Central memory CD8-positive, alpha-beta T cell (primary cell): ENCODE data around the gene EXOC4.

ENCODE experiments used
- ATAC-seq: fragments of 150-1000 bp; cut with Tn5 transposase; replicated peaks from 2 replicates; pipeline ENCODE4 v1.10.0; 2022; ENCODE audit warnings: mild to moderate bottlenecking, moderate FRiP score, moderate number of reproducible peaks; ENCODE audit not compliant: poor library complexity, severe bottlenecking; ENCODE audit errors: extremely low read depth
- DNase-seq, 2 donors: peaks; one replicate each; pipeline ENCODE4 v3.0.0; 2021; ENCODE audit warnings: low spot score in 2 of 2
- H3K27ac Mint-ChIP-seq: one replicate; pipeline ENCODE4 v1.8.0; 2022; ENCODE audit warnings: low read depth, mild to moderate bottlenecking, moderate library complexity, mixed read lengths
- H3K27me3 Mint-ChIP-seq: one replicate; pipeline ENCODE4 v1.8.0; 2022; ENCODE audit warnings: mixed read lengths
- H3K36me3 Mint-ChIP-seq: one replicate; pipeline ENCODE4 v1.8.0; 2022; ENCODE audit warnings: mild to moderate bottlenecking, moderate library complexity, mixed read lengths; ENCODE audit not compliant: insufficient read depth
- H3K4me1 Mint-ChIP-seq: one replicate; pipeline ENCODE4 v1.8.0; 2022; ENCODE audit warnings: mixed read lengths
- H3K4me3 Mint-ChIP-seq: one replicate; pipeline ENCODE4 v1.8.0; 2022; ENCODE audit warnings: mild to moderate bottlenecking, moderate library complexity, mixed read lengths
- H3K9me3 Mint-ChIP-seq: one replicate; pipeline ENCODE4 v1.8.0; 2022; ENCODE audit warnings: mixed read lengths

Gene EXOC4

GRCh38 chr7:133940368-133940767 lies 687.5 kb downstream of the EXOC4 start:
- Mint-ChIP-seq H3K4me1 (no peaks in the 10 kb centered on the region), H3K4me3 (no peak overlapping the region), H3K27me3 (no peaks in the 10 kb centered on the region), H3K27ac (no peak overlapping the region), H3K36me3 (peaks cover 12% of the 10 kb centered on the region), H3K9me3 (no peaks in the 10 kb centered on the region)
- no peak for ATAC-seq
- DNase-seq = no peak

- no peak for DNase-seq
Observed at GRCh38 chr7:133941496-133941895, 688.6 kb downstream of the EXOC4 start.

DNA sequence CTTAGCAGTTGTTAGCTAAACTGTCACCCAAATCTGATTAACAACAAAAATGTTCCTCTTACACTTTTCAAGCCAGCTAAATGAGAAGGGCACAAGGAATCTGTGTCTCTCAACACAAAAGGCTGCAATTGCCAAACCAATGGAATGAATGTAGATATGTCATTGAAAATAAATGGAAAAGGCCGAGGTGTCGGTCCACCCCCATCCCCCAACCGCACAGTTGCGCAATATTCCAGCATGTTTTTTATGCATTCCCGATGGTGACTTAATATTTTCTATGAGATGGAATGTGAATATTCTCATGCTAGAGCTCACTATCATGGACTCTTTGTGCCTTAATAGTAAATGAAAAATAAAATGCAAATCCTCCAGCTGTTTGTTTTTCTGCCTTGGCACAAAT lies 692.6 kb downstream of the EXOC4 start:
- H3K9me3 Mint-ChIP-seq = no peaks in the 10 kb centered on the region
- no peak for DNase-seq

More at GRCh38 chr7:133941496-133941895, 688.6 kb downstream of the EXOC4 start:
- H3K27me3 Mint-ChIP-seq = no peaks in the 10 kb centered on the region
- H3K36me3 Mint-ChIP-seq = peaks cover 12% of the 10 kb centered on the region
- ATAC-seq = no peak
- no peaks in the 10 kb centered on the region for H3K4me1 Mint-ChIP-seq
- H3K27ac Mint-ChIP-seq = no peak overlapping the region
- no peak overlapping the region for H3K4me3 Mint-ChIP-seq
- H3K9me3 Mint-ChIP-seq = no peaks in the 10 kb centered on the region

GRCh38 chr7:133947458-133948254 lies 694.8 kb downstream of the EXOC4 start:
- Mint-ChIP-seq H3K27ac (no peak overlapping the region), H3K4me1 (no peaks in the 10 kb centered on the region), H3K36me3 (peaks cover 6% of the 10 kb centered on the region), H3K9me3 (no peaks in the 10 kb centered on the region), H3K4me3 (no peak overlapping the region), H3K27me3 (no peaks in the 10 kb centered on the region)
- DNase-seq (no peak), ATAC-seq (no peak)

More for the DNA sequence above, 692.6 kb downstream of the EXOC4 start:
- Mint-ChIP-seq H3K4me3 (no peak overlapping the region), H3K27me3 (no peaks in the 10 kb centered on the region), H3K27ac (no peak overlapping the region), H3K36me3 (peaks cover 2% of the 10 kb centered on the region), H3K4me1 (no peaks in the 10 kb centered on the region)
- no peak for ATAC-seq

GRCh38 chr7:133948588-133948987 lies 695.7 kb downstream of the EXOC4 start:
- no peak overlapping the region for H3K4me3 Mint-ChIP-seq

GRCh38 chr7:133950855-133951254 lies 698.0 kb downstream of the EXOC4 start:
- Mint-ChIP-seq H3K27me3 (no peaks in the 10 kb centered on the region), H3K27ac (no peak overlapping the region), H3K9me3 (no peaks in the 10 kb centered on the region), H3K4me3 (no peak overlapping the region), H3K4me1 (no peaks in the 10 kb centered on the region), H3K36me3 (peaks cover 4% of the 10 kb centered on the region)
- no peak for DNase-seq
- no peak for ATAC-seq

More at GRCh38 chr7:133948588-133948987, 695.7 kb downstream of the EXOC4 start:
- no peaks in the 10 kb centered on the region for H3K27me3 Mint-ChIP-seq
- DNase-seq (no peak), ATAC-seq (no peak)
- peaks cover 6% of the 10 kb centered on the region for H3K36me3 Mint-ChIP-seq
- H3K27ac Mint-ChIP-seq = no peak overlapping the region
- H3K4me1 Mint-ChIP-seq = no peaks in the 10 kb centered on the region
- H3K9me3 Mint-ChIP-seq = no peaks in the 10 kb centered on the region

DNA sequence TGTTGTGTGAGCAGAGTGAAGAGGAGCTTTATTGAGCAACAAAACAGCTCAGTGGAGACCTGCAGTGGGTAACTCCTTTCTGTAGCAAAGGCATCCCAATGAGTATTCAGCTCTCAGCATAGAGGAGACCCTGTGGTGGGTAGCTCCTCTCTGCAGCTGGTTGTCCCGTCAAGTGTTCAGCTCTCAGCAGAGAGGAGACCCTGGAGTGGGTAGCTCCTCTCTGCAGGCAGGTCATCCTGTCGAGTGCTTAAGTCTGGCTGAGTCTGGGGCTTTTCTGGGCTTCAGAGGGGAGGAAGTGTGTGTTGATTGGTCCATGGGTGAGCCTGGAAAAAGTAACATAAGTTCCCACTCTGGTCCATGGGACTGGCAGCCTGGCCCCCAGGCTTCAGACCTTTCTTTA lies 702.3 kb downstream of the EXOC4 start:
- Mint-ChIP-seq H3K27ac (no peak overlapping the region), H3K4me1 (no peaks in the 10 kb centered on the region), H3K9me3 (no peaks in the 10 kb centered on the region), H3K27me3 (no peaks in the 10 kb centered on the region), H3K36me3 (peaks cover 6% of the 10 kb centered on the region), H3K4me3 (no peak overlapping the region)
- DNase-seq (no peak), ATAC-seq (no peak)

DNA sequence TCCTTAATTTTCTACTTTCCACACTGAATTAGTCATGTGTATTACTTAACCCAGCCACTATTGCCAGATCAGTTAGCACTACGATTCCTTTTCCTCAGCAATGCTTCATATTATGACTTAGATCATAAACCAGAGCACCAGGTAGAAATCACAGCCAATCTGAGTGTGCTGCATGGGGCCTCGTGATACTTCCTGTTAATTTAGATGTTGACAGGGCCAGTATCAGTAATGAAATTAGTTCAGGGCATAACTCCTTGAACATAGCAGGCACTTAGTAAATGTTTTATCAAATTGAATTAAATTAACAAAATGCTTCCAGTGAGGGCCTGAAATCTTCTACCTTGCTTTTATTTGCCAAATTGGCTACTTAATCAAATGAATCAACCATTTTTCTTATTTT lies 705.0 kb downstream of the EXOC4 start:
- no peak overlapping the region for H3K27ac Mint-ChIP-seq
- DNase-seq = no peak
- no peaks in the 10 kb centered on the region for H3K9me3 Mint-ChIP-seq
- H3K4me1 Mint-ChIP-seq = no peaks in the 10 kb centered on the region
- no peak overlapping the region for H3K4me3 Mint-ChIP-seq
- ATAC-seq = no peak
- H3K27me3 Mint-ChIP-seq = no peaks in the 10 kb centered on the region
- H3K36me3 Mint-ChIP-seq = peaks cover 2% of the 10 kb centered on the region

DNA sequence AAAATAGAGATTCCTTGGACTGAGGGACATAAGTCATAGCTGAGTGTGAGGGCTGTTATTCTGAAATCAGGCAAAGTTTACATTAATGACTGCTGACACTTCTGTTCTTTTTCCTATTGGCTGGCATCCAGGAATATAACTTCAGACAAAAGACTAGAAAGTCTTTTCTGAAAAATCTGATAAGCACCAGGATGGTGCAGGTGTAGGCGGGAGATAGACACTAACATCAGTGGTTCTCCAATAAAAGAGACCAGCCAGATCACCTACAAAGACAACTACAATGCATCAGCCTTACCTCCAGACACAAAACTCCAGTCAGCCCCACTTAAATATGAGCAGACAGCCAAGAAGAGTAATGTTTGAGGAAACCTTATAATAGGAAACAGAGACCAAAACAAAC lies 705.9 kb downstream of the EXOC4 start:
- H3K9me3 Mint-ChIP-seq = no peaks in the 10 kb centered on the region
- DNase-seq (no peak), ATAC-seq (no peak)
- no peaks in the 10 kb centered on the region for H3K4me1 Mint-ChIP-seq
- H3K4me3 Mint-ChIP-seq = no peak overlapping the region
- H3K27ac Mint-ChIP-seq = peak overlapping the region; percentile 73
- H3K27me3 Mint-ChIP-seq = no peaks in the 10 kb centered on the region
- peaks cover 2% of the 10 kb centered on the region for H3K36me3 Mint-ChIP-seq

DNA sequence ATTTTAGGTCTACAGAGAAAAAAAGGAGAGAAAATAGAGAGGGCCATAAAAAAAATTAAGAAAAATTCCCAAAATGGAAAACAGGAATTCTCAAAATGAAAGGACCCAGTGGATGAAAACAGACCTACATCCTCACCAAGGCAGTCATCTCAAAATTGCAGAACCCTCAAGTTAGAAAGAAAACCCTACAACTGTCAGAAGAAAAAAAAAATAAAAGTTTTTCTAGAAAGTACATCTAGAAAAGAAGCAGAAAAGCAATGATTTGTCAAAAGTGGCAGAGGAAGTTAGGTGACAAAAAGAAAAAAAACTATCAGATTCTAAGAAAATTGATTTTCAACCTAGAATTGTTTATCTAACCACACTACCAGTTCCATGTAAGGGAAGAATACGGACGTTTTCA lies 706.6 kb downstream of the EXOC4 start:
- no peak for ATAC-seq
- peaks cover 4% of the 10 kb centered on the region for H3K36me3 Mint-ChIP-seq
- no peaks in the 10 kb centered on the region for H3K4me1 Mint-ChIP-seq
- peaks cover 4% of the 10 kb centered on the region for H3K9me3 Mint-ChIP-seq
- no peaks in the 10 kb centered on the region for H3K27me3 Mint-ChIP-seq
- DNase-seq = no peak
- no peak overlapping the region for H3K4me3 Mint-ChIP-seq
- H3K27ac Mint-ChIP-seq = peak overlapping the region; percentile 73

DNA sequence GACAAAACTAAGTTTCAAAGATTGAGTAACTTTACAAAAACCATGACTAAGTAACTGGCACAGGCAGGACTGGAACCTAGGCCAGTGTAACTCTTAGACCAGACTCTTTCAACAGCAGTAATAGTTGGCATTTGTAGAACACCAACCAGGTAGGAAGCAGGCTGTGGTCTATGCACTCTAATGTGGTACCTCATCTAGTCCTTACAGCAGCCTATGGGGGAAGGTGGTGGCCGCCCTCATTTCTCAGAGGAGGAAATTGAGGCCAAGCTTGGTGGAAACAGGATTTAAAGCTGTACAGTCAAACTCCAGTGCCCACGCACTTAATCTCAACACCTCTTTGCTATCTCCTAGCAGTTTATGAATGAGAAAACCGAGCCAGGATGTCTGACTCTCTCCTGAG lies 708.8 kb downstream of the EXOC4 start:
- Mint-ChIP-seq H3K4me1 (peaks cover 1% of the 10 kb centered on the region), H3K9me3 (peaks cover 20% of the 10 kb centered on the region), H3K4me3 (no peak overlapping the region), H3K27me3 (no peaks in the 10 kb centered on the region), H3K27ac (no peak overlapping the region), H3K36me3 (peaks cover 7% of the 10 kb centered on the region)
- DNase-seq = no peak
- ATAC-seq = no peak

- no peaks in the 10 kb centered on the region for H3K27me3 Mint-ChIP-seq
- no peak for DNase-seq
- no peak overlapping the region for H3K27ac Mint-ChIP-seq
- ATAC-seq = no peak
- peaks cover 9% of the 10 kb centered on the region for H3K4me1 Mint-ChIP-seq
- H3K9me3 Mint-ChIP-seq = peaks cover 28% of the 10 kb centered on the region
- peaks cover 7% of the 10 kb centered on the region for H3K36me3 Mint-ChIP-seq
- H3K4me3 Mint-ChIP-seq = no peak overlapping the region
Observed at GRCh38 chr7:133962646-133963045, 709.8 kb downstream of the EXOC4 start.

- peaks cover 28% of the 10 kb centered on the region for H3K9me3 Mint-ChIP-seq
- DNase-seq (no peak), ATAC-seq (no peak)
- peaks cover 5% of the 10 kb centered on the region for H3K36me3 Mint-ChIP-seq
- no peaks in the 10 kb centered on the region for H3K27me3 Mint-ChIP-seq
- H3K4me1 Mint-ChIP-seq = peaks cover 9% of the 10 kb centered on the region
- H3K27ac Mint-ChIP-seq = no peak overlapping the region
- H3K4me3 Mint-ChIP-seq = no peak overlapping the region
Observed at GRCh38 chr7:133963629-133964028, 710.8 kb downstream of the EXOC4 start.
